ENCODE data around the gene DENND1B. TPM values are rescaled to one million over a fixed set of nuclear protein-coding genes. Genes with fewer than 3 reads are reported as not detected.

The DENND1B gene
- total RNA-seq, 1 experiment from 2014 or later: 9.6 TPM

- CTCF ChIA-PET: no interaction called here
- no peaks in the 10 kb centered on the region for H4K20me1 ChIP-seq (ENCODE audit: insufficient read depth)
- POLR2A ChIA-PET: no interaction called here
- no peaks in the 10 kb centered on the region for H3K27me3 ChIP-seq (ENCODE audit: insufficient read depth, low read length)
- no peak for DNase-seq (ENCODE audit: low read depth, low spot score)
- H3K4me3 ChIP-seq (replicated peaks in 1 of 2; ENCODE audit: low read depth in 1 of 2, low read length in 2 of 2): no peak overlapping the region
- H3K27ac ChIP-seq (ENCODE audit: low read depth, low read length): no peak overlapping the region
- intact Hi-C loops (cut with micrococcal nuclease): no loop called here
- ATAC-seq: no peak
- H2AFZ ChIP-seq (ENCODE audit: low read depth, low read length, poor library complexity, severe bottlenecking): no peak overlapping the region
- no peaks in the 10 kb centered on the region for H3K9me2 ChIP-seq (ENCODE audit: insufficient read depth)
- H3K9ac ChIP-seq (ENCODE audit: low read length): no peak overlapping the region
- H3K4me1 ChIP-seq (ENCODE audit: control insufficient read depth in 1 of 2, insufficient read depth in 2 of 2, low read length in 2 of 2): no peaks in the 10 kb centered on the region
- RAD21 ChIA-PET (ENCODE audit: low non-redundant PET in 1 of 2, low total read pairs in 2 of 2, uncharacterized antibody in 2 of 2, unreplicated experiment in 2 of 2): no interaction called here
- no TSS peak for BruUV-seq (replicated peaks)
- TF ChIP-seq MAX (IDR thresholded peaks at IDR 0.05): no peak
- H3K9me3 ChIP-seq (ENCODE audit: control insufficient read depth in 1 of 2, insufficient read depth in 1 of 2, low read depth in 1 of 2, low read length in 2 of 2): no peaks in the 10 kb centered on the region
- no peaks in the 10 kb centered on the region for H3K79me2 ChIP-seq (ENCODE audit: insufficient read depth, low read length)
- H3K36me3 ChIP-seq (ENCODE audit: control insufficient read depth in 1 of 2, insufficient read depth in 2 of 2, low read length in 2 of 2): no peaks in the 10 kb centered on the region
- no peak overlapping the region for H3K4me2 ChIP-seq (ENCODE audit: low read length)
These were observed 174.5 kb downstream of the DENND1B start for GRCh38 chr1:197600751-197601150.

GRCh38 chr1:197599789-197600188 lies 175.5 kb downstream of the DENND1B start:
- no peak for TF ChIP-seq SIN3A (IDR thresholded peaks at IDR 0.05; ENCODE audit: low read depth)
- no peak for TF ChIP-seq REST (IDR thresholded peaks at IDR 0.05; ENCODE audit: low read depth)
- no peaks in the 10 kb centered on the region for H3K9me3 ChIP-seq (ENCODE audit: control insufficient read depth in 1 of 2, insufficient read depth in 1 of 2, low read depth in 1 of 2, low read length in 2 of 2)
- H3K36me3 ChIP-seq (ENCODE audit: control insufficient read depth in 1 of 2, insufficient read depth in 2 of 2, low read length in 2 of 2): no peaks in the 10 kb centered on the region
- intact Hi-C loops (cut with micrococcal nuclease): no loop called here
- ChIA-PET POLR2A (no interaction called here), CTCF (no interaction called here), RAD21 (ENCODE audit: low non-redundant PET in 1 of 2, low total read pairs in 2 of 2, uncharacterized antibody in 2 of 2, unreplicated experiment in 2 of 2) (no interaction called here)
- H3K27me3 ChIP-seq (ENCODE audit: insufficient read depth, low read length): no peaks in the 10 kb centered on the region
- no peak for DNase-seq (ENCODE audit: low read depth, low spot score)
- ATAC-seq: no peak
- H3K9ac ChIP-seq (ENCODE audit: low read length): no peak overlapping the region
- BruUV-seq (replicated peaks): no TSS peak
- no peak overlapping the region for H3K27ac ChIP-seq (ENCODE audit: low read depth, low read length)
- no peak overlapping the region for H3K4me2 ChIP-seq (ENCODE audit: low read length)
- H3K9me2 ChIP-seq (ENCODE audit: insufficient read depth): no peaks in the 10 kb centered on the region
- H2AFZ ChIP-seq (ENCODE audit: low read depth, low read length, poor library complexity, severe bottlenecking): no peak overlapping the region
- H3K4me3 ChIP-seq (replicated peaks in 1 of 2; ENCODE audit: low read depth in 1 of 2, low read length in 2 of 2): no peak overlapping the region
- H3K4me1 ChIP-seq (ENCODE audit: control insufficient read depth in 1 of 2, insufficient read depth in 2 of 2, low read length in 2 of 2): no peaks in the 10 kb centered on the region
- no peaks in the 10 kb centered on the region for H3K79me2 ChIP-seq (ENCODE audit: insufficient read depth, low read length)
- no peaks in the 10 kb centered on the region for H4K20me1 ChIP-seq (ENCODE audit: insufficient read depth)

Data from HCT116 (cell line).